ENCODE measurements around the gene GJA9. TPM values are rescaled to one million over a fixed set of nuclear protein-coding genes. Genes with fewer than 3 reads are reported as not detected.
A peak's percentile ranks its signal among the peaks of the same experiment; 100 is the strongest.

Gene GJA9
- total RNA-seq, 4 donors from 2014 or later, result 0.41 to 1.6 TPM; not detected in 2

DNA sequence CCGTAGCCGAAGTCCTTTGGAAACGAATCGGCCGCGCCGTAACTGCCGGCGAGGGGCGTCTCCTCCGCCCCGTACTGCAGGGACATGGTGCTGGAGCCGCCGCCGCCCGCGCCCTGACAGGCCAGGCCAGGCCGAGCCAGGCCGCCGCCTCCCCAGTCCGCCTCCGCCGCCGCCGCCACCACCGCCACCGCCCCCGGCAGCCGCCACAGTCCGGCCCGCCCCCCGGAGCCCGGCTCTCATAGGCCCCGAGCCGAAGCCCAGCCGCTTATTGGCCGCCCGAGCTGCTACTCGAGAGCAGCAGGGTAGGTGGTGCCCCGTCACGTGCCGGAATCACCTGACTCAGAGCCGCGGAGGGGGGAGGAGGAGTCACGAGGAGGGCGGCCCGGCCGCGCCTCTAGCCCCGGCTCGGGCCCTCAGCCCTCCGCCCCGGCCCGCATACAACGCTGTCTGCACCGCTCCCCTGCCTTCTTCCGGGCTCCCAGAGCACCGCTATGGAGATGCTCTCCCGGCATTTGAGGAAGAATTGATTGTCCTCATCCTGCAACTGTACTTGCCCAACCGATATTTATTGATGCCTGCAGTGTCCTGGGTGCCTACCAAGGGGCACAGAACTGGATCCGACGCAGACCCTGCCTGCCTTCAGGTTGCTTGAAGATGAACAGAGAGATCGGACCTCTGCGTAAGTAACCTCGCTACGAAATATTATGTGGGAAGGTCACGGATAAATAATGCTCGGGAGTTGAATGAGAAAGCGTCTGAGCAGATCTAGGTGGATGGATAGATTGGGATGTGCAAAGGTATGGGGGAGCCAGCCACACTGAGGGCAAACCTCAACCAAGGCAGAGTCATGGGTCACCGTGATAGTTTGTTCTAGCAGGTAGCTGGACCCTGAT, 21.6 kb downstream of the GJA9 start, which contains the start of gene RRAGC:
Gene RRAGC, minus strand, starts transcription at position 212 of the 893 bp plus-strand sequence. Its CDS starts 126 bp downstream, at position 86.
- intact Hi-C loops (cut with DNase I; ENCODE audit: low total_unique reads), result no loop called here
- in situ Hi-C loops (cut with MboI; ENCODE audit: low pct_ligation_motif_present in 1 of 4, low pct_unique_long_range_greater_than_20kb in 1 of 4, low sequenced_read_pairs in 3 of 4), result no loop called here
- peak within 1 kb of the TSS; percentile 71 to 96 (median 94) for H3K4me3 ChIP-seq
- peak; percentile 100 for DNase-seq
- peaks cover 0 to 19% (median 8%) of the 10 kb centered on the region in 4 donors for H3K36me3 ChIP-seq
- H3K4me1 ChIP-seq, result peaks cover 12 to 46% (median 32%) of the 10 kb centered on the region in 4 donors
- no peaks in the 10 kb centered on the region for H3K27me3 ChIP-seq
- H3K27ac ChIP-seq, result peak within 1 kb of the TSS; percentile 93 to 97 (median 96)
- 0 to 1% methylated on average over 10 to 42 of the region's 70 CpGs for WGBS, 2 donors (ENCODE audit: low coverage in 1 of 2)
- peak; percentile 24 for TF ChIP-seq POLR2A (IDR thresholded peaks at IDR 0.05)
- peak; percentile 44 for TF ChIP-seq EP300 (IDR thresholded peaks at IDR 0.05; ENCODE audit: low read depth)
- TF ChIP-seq, protein P1, sequence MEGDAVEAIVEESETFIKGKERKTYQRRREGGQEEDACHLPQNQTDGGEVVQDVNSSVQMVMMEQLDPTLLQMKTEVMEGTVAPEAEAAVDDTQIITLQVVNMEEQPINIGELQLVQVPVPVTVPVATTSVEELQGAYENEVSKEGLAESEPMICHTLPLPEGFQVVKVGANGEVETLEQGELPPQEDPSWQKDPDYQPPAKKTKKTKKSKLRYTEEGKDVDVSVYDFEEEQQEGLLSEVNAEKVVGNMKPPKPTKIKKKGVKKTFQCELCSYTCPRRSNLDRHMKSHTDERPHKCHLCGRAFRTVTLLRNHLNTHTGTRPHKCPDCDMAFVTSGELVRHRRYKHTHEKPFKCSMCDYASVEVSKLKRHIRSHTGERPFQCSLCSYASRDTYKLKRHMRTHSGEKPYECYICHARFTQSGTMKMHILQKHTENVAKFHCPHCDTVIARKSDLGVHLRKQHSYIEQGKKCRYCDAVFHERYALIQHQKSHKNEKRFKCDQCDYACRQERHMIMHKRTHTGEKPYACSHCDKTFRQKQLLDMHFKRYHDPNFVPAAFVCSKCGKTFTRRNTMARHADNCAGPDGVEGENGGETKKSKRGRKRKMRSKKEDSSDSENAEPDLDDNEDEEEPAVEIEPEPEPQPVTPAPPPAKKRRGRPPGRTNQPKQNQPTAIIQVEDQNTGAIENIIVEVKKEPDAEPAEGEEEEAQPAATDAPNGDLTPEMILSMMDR (IDR thresholded peaks at IDR 0.05), result no peak
- peak; percentile 63 to 75 (median 73) for TF ChIP-seq POLR2AphosphoS5 (IDR thresholded peaks at IDR 0.05)
- no peaks in the 10 kb centered on the region for H3K9me3 ChIP-seq

DNA sequence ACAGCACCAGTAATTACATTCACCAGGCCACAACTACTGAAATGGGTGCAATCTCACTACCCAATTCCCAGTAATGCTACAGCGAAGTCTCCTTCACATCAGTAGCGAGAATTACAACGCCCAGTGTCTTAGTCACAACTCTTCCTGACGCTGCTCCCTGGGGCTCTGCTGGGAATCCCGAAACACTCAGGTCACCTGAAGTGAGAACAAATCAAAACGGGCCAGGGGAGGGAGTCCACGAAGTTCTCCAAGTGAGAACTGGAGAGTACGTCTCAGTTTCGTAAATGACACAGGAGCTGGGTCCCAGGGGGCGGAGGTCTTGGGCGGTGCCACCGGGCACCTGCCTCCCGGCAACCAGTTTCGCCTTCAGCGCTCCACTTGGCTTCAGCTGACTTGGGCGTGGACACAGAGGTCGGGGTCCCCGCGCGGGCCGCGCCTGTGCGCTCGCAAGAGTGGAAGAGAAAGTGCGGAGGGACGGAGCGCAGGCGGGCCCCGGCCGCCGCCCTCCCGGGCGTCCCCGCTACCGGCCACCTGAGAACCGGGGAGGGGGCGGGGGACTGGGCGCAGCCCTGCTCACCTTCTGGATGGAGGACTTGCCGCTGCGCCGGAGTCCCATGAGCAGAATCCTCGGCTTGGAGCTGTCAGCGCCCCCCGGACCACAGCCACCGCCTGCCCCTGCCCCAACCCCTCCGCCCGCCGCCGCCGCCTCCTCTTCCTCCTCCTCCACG, 22.4 kb downstream of the GJA9 start:
- peak; percentile 79 for DNase-seq
- Histone ChIP-seq H3K4me1 (peaks cover 12 to 46% (median 32%) of the 10 kb centered on the region in 4 donors), H3K36me3 (peaks cover 0 to 22% (median 8%) of the 10 kb centered on the region in 4 donors), H3K27ac (peak overlapping the region; percentile 93 to 97 (median 96)), H3K9me3 (no peaks in the 10 kb centered on the region), H3K4me3 (peak overlapping the region; percentile 71 to 96 (median 94)), H3K27me3 (no peaks in the 10 kb centered on the region)
- in situ Hi-C loops (cut with MboI; ENCODE audit: low pct_ligation_motif_present in 1 of 4, low pct_unique_long_range_greater_than_20kb in 1 of 4, low sequenced_read_pairs in 3 of 4) (no loop called here), intact Hi-C loops (cut with DNase I; ENCODE audit: low total_unique reads) (no loop called here)
- WGBS, 2 donors (ENCODE audit: low coverage in 1 of 2), result 0 to 2% methylated on average over 5 to 17 of the region's 51 CpGs
- TF ChIP-seq POLR2A (IDR thresholded peaks at IDR 0.05) (peak; percentile 71), EP300 (IDR thresholded peaks at IDR 0.05; ENCODE audit: low read depth) (peak; percentile 7), POLR2AphosphoS5 (IDR thresholded peaks at IDR 0.05) (peak; percentile 37 to 46 (median 44))
- TF ChIP-seq, protein P1 (IDR thresholded peaks at IDR 0.05), result no peak

DNA sequence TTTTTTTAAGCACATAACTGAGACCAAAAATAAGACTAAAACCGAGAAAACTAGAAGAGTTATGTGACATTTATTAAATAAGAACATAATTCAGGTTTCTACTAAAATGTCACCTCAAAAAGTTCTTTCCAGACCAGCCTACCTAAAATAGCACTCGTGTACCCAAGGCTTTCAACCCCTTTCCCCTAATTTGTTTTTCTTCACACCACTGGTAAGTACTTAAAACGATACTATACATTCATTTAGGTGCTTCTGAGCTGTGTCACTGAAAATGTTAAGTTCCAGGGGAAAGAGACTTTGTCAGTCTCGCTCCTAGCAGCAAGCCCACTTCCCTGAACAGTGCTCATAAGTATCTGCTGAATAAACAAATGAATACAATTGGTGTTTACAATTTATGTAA, 28.6 kb downstream of the GJA9 start:
- Histone ChIP-seq H3K4me3 (no peak overlapping the region), H3K4me1 (peaks cover 6 to 17% (median 10%) of the 10 kb centered on the region in 4 donors), H3K9me3 (no peaks in the 10 kb centered on the region), H3K36me3 (peaks cover 0 to 61% (median 21%) of the 10 kb centered on the region in 4 donors), H3K27ac (no peak overlapping the region), H3K27me3 (no peaks in the 10 kb centered on the region)
- in situ Hi-C loops (cut with MboI; ENCODE audit: low pct_ligation_motif_present in 1 of 4, low pct_unique_long_range_greater_than_20kb in 1 of 4, low sequenced_read_pairs in 3 of 4), result no loop called here
- no peak for DNase-seq
- intact Hi-C loops (cut with DNase I; ENCODE audit: low total_unique reads), result no loop called here
- WGBS, 2 donors (ENCODE audit: low coverage in 1 of 2), result 58 to 71% methylated on average over 4 of the region's 4 CpGs
- TF ChIP-seq POLR2A (IDR thresholded peaks at IDR 0.05) (no peak), POLR2AphosphoS5 (IDR thresholded peaks at IDR 0.05) (no peak), EP300 (IDR thresholded peaks at IDR 0.05; ENCODE audit: low read depth) (no peak)
- TF ChIP-seq, protein P1 (IDR thresholded peaks at IDR 0.05), result no peak

GRCh38 chr1:38848071-38848470, 33.3 kb downstream of the GJA9 start:
- Histone ChIP-seq H3K4me1 (no peaks in the 10 kb centered on the region), H3K4me3 (no peak overlapping the region), H3K36me3 (peaks cover 0 to 72% (median 26%) of the 10 kb centered on the region in 4 donors), H3K27ac (no peak overlapping the region), H3K9me3 (no peaks in the 10 kb centered on the region), H3K27me3 (no peaks in the 10 kb centered on the region)
- WGBS, 2 donors (ENCODE audit: low coverage in 1 of 2), result 67 to 73% methylated on average over 1 of the region's 1 CpG
- no peak for DNase-seq
- intact Hi-C loops (cut with DNase I; ENCODE audit: low total_unique reads) (no loop called here), in situ Hi-C loops (cut with MboI; ENCODE audit: low pct_ligation_motif_present in 1 of 4, low pct_unique_long_range_greater_than_20kb in 1 of 4, low sequenced_read_pairs in 3 of 4) (loop anchor here in 1 of 4 donors (25.0 kb wide), 1 partner anchor 811 kb away; the partner anchor contains the start of gene POU3F1)
- no peak for TF ChIP-seq EP300 (IDR thresholded peaks at IDR 0.05; ENCODE audit: low read depth)
- TF ChIP-seq POLR2AphosphoS5 (IDR thresholded peaks at IDR 0.05), result no peak
- TF ChIP-seq, protein P1 (IDR thresholded peaks at IDR 0.05), result no peak
- TF ChIP-seq POLR2A (IDR thresholded peaks at IDR 0.05), result no peak

Measured in transverse colon (tissue), 4 donors.